GM18951 (cell line): ENCODE data around the gene CBLB.
"Not testable (repeated sequence)": the region's sequence is repeated elsewhere in the genome, so short reads cannot be mapped to it uniquely, and the experiment has no call there.

ENCODE experiments used
- POLR2A ChIP-seq: IDR thresholded peaks from 4 replicates; pipeline ENCODE4 v1.6.1; 2011; ENCODE audit warnings: mild to moderate bottlenecking; ENCODE audit not compliant: insufficient read length, insufficient read depth; ENCODE audit errors: extremely low read depth
- in situ Hi-C: fragments of 300-500 bp; cut with MboI; formaldehyde crosslinking; loops from one replicate; pipeline ENCODE4 v1.12.0; 2022; ENCODE audit warnings: low sequenced_read_pairs, mixed read lengths, inconsistent platforms; ENCODE audit not compliant: unreplicated experiment

Gene CBLB

GRCh38 chr3:105755121-105755886, 113.5 kb downstream of the CBLB start:
- in situ Hi-C loops, result no loop called here
- TF ChIP-seq POLR2A, result no peak

- TF ChIP-seq POLR2A, result no peak
- in situ Hi-C loops, result no loop called here
These were observed 115.9 kb downstream of the CBLB start for GRCh38 chr3:105752791-105753415.

- in situ Hi-C loops, result no loop called here
- TF ChIP-seq POLR2A, result no peak
These were observed 121.1 kb downstream of the CBLB start for GRCh38 chr3:105747696-105748095.

- in situ Hi-C loops, result no loop called here
- no peak for TF ChIP-seq POLR2A
These were observed 121.7 kb downstream of the CBLB start for GRCh38 chr3:105747060-105747541.

- in situ Hi-C loops, result no loop called here
- TF ChIP-seq POLR2A, result no peak
These were observed 122.4 kb downstream of the CBLB start for GRCh38 chr3:105746231-105746996.

GRCh38 chr3:105745046-105745445, 123.8 kb downstream of the CBLB start:
- in situ Hi-C loops, result no loop called here

GRCh38 chr3:105744202-105744601, 124.6 kb downstream of the CBLB start:
- in situ Hi-C loops, result no loop called here
- no peak for TF ChIP-seq POLR2A

More at GRCh38 chr3:105745046-105745445, 123.8 kb downstream of the CBLB start:
- no peak for TF ChIP-seq POLR2A

GRCh38 chr3:105733356-105733755, 135.5 kb downstream of the CBLB start:
- in situ Hi-C loops, result no loop called here
- TF ChIP-seq POLR2A, result no peak

- no peak for TF ChIP-seq POLR2A
- in situ Hi-C loops, result no loop called here
These were observed 137.1 kb downstream of the CBLB start for GRCh38 chr3:105731686-105732085.

- in situ Hi-C loops, result no loop called here
- TF ChIP-seq POLR2A, result no peak
These were observed 137.9 kb downstream of the CBLB start for GRCh38 chr3:105730801-105731354.

GRCh38 chr3:105729667-105730066, 139.1 kb downstream of the CBLB start:
- in situ Hi-C loops, result no loop called here
- no peak for TF ChIP-seq POLR2A

- TF ChIP-seq POLR2A, result no peak
- in situ Hi-C loops, result no loop called here
These were observed 140.0 kb downstream of the CBLB start for GRCh38 chr3:105728771-105729312.

GRCh38 chr3:105727036-105727435, 141.8 kb downstream of the CBLB start:
- in situ Hi-C loops, result not testable (repeated sequence)

- in situ Hi-C loops, result no loop called here
- TF ChIP-seq POLR2A, result no peak
These were observed 145.8 kb downstream of the CBLB start for GRCh38 chr3:105722943-105723556.
